H1 (cell line): Measurements from ENCODE around the gene CAMK2A.

Source experiments
- ASH2L ChIP-seq: fragments of 200-600, 300-600 bp; sonication (generic); IDR thresholded peaks from one replicate; pipeline ENCODE4 v1.7.1; 2017; ENCODE audit warnings: low read length
- CHD1 ChIP-seq: IDR thresholded peaks from 2 replicates; pipeline ENCODE4 v1.6.1; 2012; ENCODE audit warnings: low read depth, low read length, improper control_type of control experiment
- CREB1 ChIP-seq: IDR thresholded peaks from 2 replicates; pipeline ENCODE4 v1.6.1; 2012; ENCODE audit warnings: inconsistent platforms
- CTCF ChIP-seq, 3 experiments: IDR thresholded peaks; 1 replicate in 2 of 3; 2 replicates in 1 of 3; pipeline versions ENCODE4 v1.5.1 to v1.6.1; 2011; ENCODE audit warnings: low read length in 3 of 3, mild to moderate bottlenecking in 3 of 3, inconsistent platforms in 2 of 3, low read depth in 1 of 3, moderate library complexity in 1 of 3; ENCODE audit not compliant: insufficient read depth in 1 of 3; ENCODE audit errors: control extremely low read depth in 1 of 3
- EGR1 ChIP-seq: IDR thresholded peaks from 2 replicates; pipeline ENCODE4 v1.6.1; 2011; ENCODE audit warnings: low read depth, low read length, borderline replicate concordance
- EP300 ChIP-seq, 2 experiments: IDR thresholded peaks; 1 replicate in 1 of 2; 2 replicates in 1 of 2; pipeline ENCODE4 v1.6.1; 2011 to 2012; ENCODE audit warnings: low read depth in 2 of 2, low read length in 2 of 2, mild to moderate bottlenecking in 2 of 2, borderline replicate concordance in 1 of 2, inconsistent platforms in 1 of 2, moderate library complexity in 1 of 2
- HDAC6 ChIP-seq: IDR thresholded peaks from one replicate; pipeline ENCODE4 v1.7.1; 2012; ENCODE audit warnings: low read depth, mild to moderate bottlenecking, inconsistent platforms, low read length, moderate library complexity
- NRF1 ChIP-seq: IDR thresholded peaks from 2 replicates; pipeline ENCODE4 v1.6.1; 2011; ENCODE audit warnings: mild to moderate bottlenecking, low read depth, low read length, improper control_type of control experiment
- POLR2A ChIP-seq, 2 experiments: IDR thresholded peaks; 1 replicate in 1 of 2; 2 replicates in 1 of 2; pipeline ENCODE4 v1.6.1; 2011; ENCODE audit warnings: low read depth in 2 of 2, low read length in 2 of 2, mild to moderate bottlenecking in 2 of 2; ENCODE audit errors: control extremely low read depth in 1 of 2
- POLR2AphosphoS5 ChIP-seq: IDR thresholded peaks from 2 replicates; pipeline ENCODE4 v1.6.1; 2011; ENCODE audit warnings: low read depth, low read length
- TF ChIP-seq, protein P1 (sequence below): IDR thresholded peaks from 2 replicates; pipeline ENCODE4 v1.6.1; 2011; ENCODE audit warnings: low read length, improper control_type of control experiment
- TF ChIP-seq, protein P2 (sequence below): IDR thresholded peaks from 2 replicates; pipeline ENCODE4 v1.6.1; 2011; ENCODE audit warnings: low read depth, mild to moderate bottlenecking, low read length; ENCODE audit not compliant: insufficient read depth

DNA sequence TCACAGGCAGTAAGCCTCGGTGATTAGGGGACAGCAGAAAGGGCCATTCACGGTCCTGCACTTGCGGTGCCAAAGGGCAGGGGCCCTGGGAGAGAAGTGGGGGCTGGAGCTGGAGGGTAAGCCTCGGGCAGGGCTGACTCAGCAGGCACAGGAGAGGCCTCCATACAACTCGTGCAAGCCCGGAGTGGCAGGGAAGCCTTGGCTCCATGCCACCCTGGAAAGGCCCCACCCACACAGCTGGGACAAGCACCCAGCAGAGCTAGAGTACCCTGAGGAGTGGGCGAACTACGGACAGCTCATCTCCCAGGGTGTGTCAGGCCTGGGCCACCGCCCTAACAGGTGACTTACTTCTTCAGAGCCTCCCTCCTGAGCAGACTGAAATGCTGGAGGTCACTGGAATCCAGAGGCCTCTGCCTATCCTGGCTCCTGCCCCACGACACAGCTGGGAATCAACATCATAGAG lies 5.6 kb upstream of the CAMK2A start:
- TF ChIP-seq CTCF (IDR thresholded peaks at IDR 0.05; ENCODE audit: control extremely low read depth in 1 of 3, insufficient read depth in 1 of 3, low read depth in 1 of 3, low read length in 3 of 3) (no peak), POLR2AphosphoS5 (no peak), HDAC6 (no peak), EGR1 (no peak), CREB1 (no peak), EP300 (IDR thresholded peaks at IDR 0.05; ENCODE audit: borderline replicate concordance in 1 of 2, low read depth in 2 of 2, low read length in 2 of 2) (no peak), ASH2L (no peak), POLR2A (IDR thresholded peaks at IDR 0.05; ENCODE audit: control extremely low read depth in 1 of 2, low read depth in 2 of 2, low read length in 2 of 2) (no peak), CHD1 (no peak), NRF1 (no peak)
- TF ChIP-seq, protein P1, sequence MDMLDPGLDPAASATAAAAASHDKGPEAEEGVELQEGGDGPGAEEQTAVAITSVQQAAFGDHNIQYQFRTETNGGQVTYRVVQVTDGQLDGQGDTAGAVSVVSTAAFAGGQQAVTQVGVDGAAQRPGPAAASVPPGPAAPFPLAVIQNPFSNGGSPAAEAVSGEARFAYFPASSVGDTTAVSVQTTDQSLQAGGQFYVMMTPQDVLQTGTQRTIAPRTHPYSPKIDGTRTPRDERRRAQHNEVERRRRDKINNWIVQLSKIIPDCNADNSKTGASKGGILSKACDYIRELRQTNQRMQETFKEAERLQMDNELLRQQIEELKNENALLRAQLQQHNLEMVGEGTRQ: no peak
- TF ChIP-seq, protein P2, sequence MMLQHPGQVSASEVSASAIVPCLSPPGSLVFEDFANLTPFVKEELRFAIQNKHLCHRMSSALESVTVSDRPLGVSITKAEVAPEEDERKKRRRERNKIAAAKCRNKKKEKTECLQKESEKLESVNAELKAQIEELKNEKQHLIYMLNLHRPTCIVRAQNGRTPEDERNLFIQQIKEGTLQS: no peak
